GM13977 (cell line): ENCODE results near the gene CCDC90B.

ENCODE experiments used
- DNase-seq: peaks from one replicate; pipeline ENCODE4 v3.0.0; 2012; ENCODE audit warnings: low spot score
- CTCF ChIP-seq: IDR thresholded peaks from 2 replicates; pipeline ENCODE4 v1.5.1; 2012; ENCODE audit warnings: mild to moderate bottlenecking, control low read depth; ENCODE audit not compliant: insufficient read depth; ENCODE audit errors: extremely low read depth, missing control alignments
- in situ Hi-C: fragments of 300-500 bp; cut with MboI; formaldehyde crosslinking; loops from one replicate; pipeline ENCODE4 v1.12.0; 2022; ENCODE audit warnings: low sequenced_read_pairs, low pct_unique_long_range_greater_than_20kb, mixed read lengths, inconsistent platforms; ENCODE audit not compliant: unreplicated experiment

The CCDC90B gene

GRCh38 chr11:83220260-83220659, 65.9 kb downstream of the CCDC90B start:
- no peak for DNase-seq
- TF ChIP-seq CTCF: no peak
- in situ Hi-C loops: no loop called here

DNA sequence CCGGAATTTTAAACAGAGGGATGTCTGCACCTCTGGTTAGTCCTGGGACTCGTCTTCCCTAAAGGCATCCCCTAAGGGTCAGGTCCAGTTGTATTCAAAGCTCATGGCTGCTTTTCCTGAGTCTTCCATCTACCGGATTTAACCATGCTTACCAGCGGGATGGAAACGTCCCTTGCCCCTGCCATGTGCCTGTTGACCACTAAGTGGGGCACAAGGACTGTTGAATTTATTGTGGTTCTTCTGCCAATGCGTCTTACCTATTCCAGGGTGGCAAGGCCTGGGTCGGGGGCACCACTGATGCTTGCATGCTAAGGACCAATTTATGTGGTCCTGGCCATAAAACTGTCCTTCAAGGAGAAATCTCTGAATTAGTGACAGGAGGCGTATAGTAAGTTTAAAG, 67.1 kb downstream of the CCDC90B start:
- peak; percentile 16 for TF ChIP-seq CTCF
- DNase-seq: no peak
- in situ Hi-C loops: no loop called here
